Putamen (tissue), 1 donor: ENCODE results near the gene SLC22A2.
"Not testable (repeated sequence)": the region's sequence is repeated elsewhere in the genome, so short reads cannot be mapped to it uniquely, and the experiment has no call there.

Source experiments
- DNase-seq: peaks from one replicate; pipeline ENCODE4 v3.0.0-alpha.2; 2016; ENCODE audit warnings: low spot score

Gene SLC22A2

DNA sequence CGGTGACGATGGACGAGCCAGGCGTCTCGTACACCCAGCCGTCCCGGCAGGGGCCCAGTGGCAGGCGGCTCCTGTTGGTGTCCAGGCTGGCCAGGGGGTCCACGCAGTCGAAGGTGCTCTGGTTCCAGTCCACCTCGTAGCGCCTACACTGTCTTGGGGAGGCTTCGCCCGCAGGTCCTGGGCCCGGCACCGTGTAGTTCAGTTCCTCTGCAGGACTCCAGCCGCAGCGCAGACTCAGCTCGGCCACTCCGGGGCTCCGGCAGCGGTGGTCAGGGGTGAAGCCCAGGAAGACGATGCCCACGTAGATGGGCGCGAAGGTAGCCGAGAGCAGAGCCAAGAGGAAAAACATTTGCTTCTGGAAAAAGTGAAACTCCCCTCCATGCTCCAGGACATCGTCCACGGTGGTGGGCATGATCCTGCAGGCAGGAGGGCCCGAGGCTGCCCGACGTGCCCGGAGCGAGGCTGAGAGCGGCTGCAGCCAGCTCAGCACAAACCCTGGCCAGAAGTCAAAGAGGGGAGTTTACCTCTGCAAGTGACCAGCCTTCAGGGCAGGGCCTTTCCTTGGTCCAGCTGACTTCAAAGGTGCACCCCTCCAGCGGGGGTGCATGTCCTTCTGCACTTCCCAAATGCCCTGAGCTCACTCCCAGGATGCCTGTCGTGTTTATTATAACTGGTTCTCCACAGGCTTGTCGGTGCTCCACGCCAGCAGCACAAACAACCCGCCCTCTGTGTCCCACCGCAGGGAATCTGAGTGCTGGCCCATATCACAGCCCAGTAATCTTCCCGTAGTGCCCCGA, at the start of gene SLC22A2:
SLC22A2 (minus strand) TSS at position 476 of the 797 bp plus-strand sequence; CDS start at position 412, 64 bp downstream.
- DNase-seq: no peak

DNA sequence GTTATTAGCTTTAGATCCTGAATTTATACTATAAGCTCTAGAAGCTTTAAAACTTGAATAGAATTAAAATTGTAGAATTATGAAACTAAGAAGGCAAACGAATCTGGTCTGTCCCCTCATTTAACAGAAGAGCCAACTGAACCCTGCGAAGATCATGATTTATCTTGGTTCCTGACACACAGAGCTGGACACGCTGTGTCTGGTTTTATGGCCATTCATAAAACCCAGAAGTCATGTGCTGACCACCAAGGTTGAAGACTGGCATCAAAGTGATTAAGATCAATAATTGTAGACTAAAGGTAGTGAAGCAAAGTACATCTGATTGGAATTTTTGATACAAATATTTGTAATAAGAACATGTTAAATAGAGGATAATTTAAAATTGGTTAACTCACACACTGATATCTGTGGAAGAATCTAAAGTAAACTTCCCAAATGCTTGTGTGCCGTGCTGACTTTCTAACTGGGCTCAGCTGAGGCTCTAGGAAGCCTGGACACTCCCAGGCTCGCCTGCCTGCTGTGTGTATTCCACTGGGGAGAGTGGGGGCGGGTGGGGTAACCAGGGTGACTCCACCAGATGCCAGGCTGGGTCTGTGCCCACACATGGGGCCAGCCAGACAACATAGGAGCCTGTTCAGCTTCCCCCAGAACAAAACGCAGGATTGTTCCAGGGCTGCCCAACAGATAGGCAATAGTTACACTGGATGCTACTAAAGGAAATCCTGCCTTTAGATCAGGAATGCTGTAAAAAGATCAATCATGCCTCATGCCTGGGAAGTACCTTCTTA, 47.5 kb upstream of the SLC22A2 start:
- peak; percentile 42 for DNase-seq

DNA sequence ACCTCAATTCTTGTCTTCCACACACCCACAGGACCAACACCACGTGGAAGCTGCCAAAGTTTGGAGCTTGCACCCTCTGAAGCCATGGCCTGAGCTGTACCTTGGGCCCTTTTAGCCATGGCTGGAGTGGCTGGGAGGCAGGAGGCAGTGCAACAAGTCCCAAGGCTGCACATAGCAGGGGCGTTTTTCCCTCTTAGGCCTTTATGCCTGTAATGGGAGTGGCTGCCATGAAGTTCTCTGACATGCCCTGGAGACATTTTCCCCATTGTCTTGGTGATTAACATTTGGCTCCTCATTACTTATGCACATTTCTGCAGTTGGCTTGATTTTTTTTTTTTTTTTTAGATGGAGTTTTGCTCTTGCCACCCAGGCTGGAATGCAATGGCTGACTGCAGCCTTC, 45.2 kb upstream of the SLC22A2 start:
- DNase-seq: no peak

DNA sequence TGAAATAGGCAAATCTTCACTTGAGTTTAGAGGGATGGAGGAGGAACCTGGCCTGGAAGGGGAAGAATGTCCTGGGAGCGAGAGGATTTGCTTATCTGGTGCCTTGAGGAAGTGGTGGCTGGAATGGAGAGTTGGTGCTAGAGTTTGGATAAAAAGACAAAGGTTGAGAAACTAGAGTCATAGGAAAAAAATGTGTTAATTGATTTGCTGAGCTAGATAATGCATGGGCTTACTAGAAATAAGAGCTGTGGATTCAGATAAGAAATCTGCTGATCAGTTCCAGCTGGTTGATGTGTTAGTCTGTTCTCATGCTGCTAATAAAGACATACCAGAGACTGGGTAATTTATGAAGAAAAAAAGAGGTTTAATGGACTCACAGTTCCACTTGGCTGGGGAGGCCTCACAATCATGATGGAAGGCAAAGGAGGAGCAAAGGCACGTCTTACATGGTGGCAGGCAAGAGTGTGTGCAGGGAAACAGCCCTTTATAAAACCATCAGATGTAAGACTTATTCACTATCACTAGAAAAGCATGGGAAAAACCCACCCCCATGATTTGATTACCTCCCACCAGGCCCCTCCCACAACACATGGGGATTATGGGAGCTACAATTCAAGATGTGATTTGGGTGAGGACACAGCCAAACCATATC, 43.9 kb upstream of the SLC22A2 start:
- not testable (repeated sequence) for DNase-seq

DNA sequence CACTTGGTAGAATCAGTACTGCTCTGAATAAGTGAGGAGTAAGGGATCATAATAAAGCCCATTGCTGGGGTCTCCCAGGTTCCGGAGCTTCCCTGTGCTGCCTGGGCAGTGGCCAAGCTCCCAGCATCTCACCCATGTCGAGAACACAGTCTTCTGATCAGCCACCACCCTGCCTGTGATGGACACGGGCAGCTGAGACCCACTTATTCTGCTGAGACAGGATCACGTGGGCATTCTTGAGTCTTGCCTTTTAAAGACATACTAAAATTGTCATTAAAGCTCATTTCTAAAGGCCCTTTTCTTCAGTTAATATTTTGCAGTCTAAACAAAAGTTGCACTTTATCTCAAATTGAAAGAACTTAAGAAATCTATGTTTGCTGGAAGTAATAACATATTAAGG, 42.7 kb upstream of the SLC22A2 start:
- no peak for DNase-seq

DNA sequence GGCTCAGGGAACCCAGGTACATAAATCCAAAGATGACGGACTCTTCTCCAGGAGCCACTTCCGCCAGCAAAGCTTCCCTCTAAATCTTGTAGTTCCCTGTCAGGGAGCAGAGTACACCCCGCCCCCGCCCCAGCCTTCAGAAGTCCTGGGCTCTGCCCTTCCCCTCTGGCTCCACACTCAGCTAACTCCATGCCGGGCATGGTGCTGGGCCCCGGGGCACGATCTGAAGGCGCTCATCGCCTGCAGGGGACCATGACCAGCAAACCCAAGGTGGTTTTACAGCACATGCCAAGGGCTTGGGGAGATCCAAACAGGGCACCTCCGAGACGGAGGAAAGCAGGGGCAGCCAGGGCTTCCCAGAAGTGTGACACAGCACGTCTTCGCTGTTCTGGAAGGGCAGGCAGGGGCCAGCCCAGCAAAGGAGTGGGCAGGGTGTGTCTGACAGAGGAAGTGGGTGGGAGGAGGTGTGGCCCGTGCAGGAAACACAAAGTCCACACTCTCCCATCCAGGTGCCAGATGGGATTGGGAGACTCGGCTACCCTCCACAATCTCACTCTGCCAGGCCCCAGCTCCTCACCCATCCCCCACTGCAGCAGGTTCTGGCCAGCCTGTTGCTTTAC, 41.6 kb upstream of the SLC22A2 start:
- no peak for DNase-seq

DNA sequence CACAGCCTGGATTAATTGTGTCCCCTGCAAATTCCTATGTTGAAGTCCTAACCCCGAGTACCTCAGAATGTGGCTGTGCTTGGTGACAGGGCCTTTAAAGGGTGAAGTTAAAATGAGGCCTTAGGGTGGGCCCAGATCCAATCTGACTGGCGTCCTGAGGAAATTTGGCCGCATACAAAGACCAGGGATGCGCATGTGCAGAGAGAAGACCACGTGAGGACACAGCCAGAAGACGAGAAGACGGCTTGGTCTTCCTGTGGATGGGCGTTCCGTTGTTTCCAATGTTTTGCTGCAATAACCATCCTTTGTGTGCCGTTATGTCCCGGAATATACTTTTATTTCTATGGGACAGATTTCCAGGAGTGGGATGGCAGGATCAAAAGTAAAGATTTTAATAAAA, 40.9 kb upstream of the SLC22A2 start:
- no peak for DNase-seq

DNA sequence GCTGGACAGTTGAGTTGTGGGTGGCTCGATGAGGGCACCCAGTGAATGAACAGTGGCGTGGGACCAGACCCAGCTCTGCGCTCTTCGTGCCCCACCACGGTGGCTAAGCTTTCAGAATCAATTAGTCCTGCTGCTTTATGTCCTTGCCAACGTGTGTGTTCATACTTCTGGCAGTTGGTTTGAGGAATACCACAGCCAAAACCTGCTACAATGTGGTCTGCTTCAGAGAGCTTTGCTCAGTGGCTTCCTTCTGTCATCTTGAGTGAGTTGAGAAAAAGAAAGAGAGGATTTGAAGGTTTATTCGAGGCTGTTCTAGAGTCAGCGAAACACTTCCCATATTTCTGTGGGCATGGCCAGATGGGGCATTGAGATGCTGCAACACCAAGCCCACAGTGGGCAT, 39.5 kb upstream of the SLC22A2 start:
- no peak for DNase-seq

DNA sequence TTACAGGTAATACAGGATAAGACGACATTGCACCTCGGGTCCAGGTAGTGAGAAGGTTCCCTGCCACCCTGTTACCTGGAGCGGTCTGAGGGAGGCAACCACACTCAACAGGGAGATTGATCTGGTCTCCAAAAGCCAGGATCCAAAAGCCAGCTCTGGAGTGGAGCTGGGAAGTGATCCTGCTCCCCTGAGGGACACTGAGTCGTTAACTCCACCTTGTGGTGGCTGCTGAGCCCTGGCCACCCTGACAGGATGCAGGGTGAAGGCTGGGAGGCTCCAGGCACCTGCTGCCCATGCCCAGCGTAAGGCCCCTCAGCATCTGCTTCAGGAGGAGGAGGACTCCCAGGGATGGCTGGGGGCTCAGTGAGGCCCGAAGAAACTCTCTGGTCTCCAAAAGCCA, 38.7 kb upstream of the SLC22A2 start:
- DNase-seq: no peak

DNA sequence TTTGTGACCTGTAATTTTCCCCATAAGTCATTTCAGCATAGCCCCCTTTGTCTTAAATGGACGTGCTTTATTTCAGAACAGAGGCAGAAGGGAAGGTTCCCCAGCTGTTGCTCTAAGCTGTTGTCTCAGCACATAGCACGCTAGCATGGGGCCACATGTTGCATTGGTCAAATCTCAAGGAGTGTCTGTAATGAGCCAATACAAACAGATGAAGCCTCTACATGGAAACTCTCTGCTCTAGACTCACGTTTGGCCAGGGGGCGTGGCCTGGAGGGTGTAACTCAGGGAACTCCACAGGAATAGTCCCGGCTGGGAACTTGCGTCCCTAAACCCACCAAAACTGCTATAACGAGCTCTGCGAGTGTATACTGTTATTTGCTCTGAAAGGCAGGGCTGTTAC, 35.2 kb upstream of the SLC22A2 start:
- DNase-seq: no peak

DNA sequence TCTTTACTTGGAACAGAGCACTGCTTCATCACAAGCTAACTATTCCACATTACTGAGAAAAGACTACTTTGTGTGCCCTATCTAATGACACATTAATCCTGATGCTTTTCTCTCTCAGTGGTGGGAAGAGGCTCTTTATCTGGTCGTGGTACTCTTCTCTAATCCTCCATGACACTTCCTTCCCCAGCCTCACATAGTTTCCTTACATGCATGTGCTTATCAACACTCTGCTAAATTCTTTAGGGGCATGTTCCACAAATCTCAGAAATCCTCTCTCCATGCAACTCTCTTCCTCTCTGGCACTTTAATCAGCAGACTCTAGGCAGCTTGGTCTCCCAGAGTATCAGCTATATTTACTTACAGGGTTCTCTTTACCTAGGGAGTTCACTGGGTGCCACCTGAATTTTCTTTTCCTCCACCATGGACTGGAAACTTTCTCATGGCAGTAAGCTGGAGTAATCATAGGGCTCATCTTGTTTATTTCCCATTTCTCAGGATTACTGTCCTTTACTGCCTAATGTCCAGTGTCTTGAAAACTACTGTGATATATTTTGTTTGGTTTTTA, 27.0 kb upstream of the SLC22A2 start:
- DNase-seq: no peak

DNA sequence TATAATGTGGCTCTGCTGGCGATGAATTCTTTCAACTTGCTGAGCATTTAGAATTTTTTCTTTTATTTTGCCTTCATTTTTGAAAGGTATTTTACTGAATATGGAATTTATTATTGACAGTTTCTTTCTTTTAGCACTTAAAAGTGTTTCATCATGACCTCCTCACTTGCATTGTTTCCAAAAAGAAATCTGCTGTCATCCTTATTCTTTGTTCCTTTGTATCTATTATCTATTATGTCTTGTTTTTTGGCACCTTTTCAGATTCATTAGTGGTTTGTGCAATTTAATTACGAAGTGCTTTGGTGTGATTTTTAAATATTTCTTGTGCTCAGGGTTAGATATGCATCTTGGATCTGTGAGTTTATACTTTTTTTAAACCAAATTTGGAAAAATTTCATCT, 26.0 kb upstream of the SLC22A2 start:
- no peak for DNase-seq

DNA sequence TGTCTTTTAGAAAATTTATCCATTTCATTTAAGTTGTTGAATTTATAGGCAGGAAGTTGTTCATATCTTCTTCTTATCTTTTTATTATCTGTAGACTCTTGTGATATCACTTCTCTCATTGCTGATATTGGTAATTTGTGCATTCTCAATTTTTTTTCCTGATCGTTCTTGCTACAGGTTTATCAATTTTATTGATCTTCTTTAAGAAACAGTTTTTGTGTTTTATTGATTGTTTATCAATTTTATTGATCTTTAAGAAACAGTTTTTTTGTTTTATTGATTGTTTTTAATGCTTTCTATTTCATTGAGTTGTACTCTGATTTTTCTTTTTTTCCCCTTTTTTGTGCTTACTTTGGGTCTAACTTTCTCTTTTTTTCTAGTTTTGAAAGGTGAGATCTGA, 23.8 kb upstream of the SLC22A2 start:
- DNase-seq: no peak

DNA sequence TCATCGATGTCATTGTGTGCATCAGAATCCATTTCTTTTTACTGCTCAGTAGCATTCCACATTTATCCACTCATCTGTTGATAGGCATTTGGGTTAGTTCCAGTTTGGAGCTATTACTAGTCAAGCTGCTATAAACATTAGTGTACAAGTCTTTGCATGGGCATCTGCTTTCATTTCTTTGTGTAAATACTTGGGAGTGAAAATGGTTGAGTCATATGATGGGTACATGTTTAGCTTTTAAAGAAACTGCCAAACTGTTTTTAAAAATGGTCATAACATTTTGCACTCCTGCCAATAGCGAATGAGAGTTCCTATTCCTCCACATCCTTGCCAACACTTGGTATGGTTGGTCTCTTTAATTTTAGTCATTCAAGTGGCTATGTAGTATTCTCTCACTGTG, 21.2 kb upstream of the SLC22A2 start:
- no peak for DNase-seq

DNA sequence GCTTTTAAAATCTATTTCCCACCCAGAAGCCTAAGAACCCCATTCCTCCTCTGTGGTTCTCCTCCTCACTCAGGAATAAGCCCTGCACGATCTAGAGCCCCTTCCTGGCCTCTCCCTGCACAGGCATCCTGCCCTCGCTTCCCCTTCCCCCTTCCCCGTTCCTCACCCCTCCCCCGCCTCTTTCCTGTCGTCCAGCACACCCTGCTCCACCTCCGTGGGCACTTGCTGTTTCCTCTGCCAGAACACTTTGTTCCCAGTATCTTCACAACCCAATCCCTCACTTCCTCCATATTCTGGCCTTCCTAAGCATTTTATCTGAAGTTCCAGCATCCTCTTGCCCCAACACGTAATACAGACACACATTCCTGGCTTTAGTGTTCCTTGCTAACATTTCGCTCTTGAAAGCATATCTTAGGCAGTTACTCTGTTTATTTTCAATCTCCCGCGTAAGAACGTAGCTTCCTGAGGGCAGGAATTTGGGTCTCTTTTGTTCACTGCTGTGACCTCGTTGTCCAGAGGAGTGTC, 20.2 kb upstream of the SLC22A2 start:
- DNase-seq: no peak

DNA sequence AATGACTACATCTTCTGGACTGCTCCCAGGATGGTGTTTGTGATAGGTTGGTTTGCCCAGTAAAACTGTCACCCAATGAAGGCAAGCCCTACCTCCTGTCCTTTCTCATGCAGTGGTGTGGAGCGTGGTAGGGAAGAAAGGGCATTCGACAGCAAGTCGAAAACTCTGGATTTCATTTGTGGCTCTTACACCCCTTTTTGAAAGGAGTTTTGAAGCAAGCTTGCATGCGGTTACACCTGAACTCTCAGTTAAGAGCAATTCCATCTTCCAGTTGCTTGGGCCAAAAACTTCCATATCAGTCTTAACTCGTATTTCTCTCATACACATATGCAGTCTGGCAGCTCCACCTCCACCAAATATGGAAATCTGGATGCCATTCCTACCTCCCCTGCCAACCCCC, 19.7 kb upstream of the SLC22A2 start:
- no peak for DNase-seq

DNA sequence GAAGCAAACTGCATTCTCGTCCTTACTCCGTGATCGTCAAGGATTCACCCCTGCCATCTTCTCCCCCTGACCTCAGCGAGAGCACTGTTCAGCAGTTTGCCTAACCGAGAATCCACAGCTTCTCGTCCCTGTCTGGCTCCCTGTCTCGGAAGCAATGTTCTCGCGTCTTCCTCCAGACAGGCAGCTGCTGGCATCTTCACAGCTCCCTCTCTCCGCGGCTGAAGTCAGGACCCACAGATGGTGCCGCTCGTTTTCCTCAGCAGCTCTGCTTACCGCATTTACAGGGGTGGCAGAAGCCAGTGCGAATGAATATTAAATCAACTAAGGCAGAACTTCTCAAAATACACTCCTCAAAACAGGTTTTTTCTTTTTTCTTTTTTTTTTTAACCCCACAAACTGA, 18.9 kb upstream of the SLC22A2 start:
- DNase-seq: no peak

DNA sequence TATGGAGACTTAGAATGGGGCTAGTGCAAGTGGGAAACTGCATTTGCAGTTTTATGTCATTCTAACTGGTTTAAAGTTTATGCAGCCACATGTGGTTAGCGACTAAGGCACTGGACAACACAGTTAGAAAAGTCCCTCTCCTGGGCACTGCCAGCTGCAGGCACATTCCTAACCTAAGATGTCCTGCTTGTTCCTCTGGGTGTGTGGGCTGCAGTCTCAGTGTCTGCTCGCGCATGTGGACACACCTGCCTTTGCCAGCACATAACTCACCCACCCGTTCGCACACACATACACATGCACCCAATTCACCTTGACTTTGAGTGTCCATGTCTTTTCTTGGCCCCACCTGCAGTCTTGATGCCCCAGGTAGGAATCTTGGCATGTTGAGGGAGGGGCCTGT, 18.5 kb upstream of the SLC22A2 start:
- DNase-seq: no peak

DNA sequence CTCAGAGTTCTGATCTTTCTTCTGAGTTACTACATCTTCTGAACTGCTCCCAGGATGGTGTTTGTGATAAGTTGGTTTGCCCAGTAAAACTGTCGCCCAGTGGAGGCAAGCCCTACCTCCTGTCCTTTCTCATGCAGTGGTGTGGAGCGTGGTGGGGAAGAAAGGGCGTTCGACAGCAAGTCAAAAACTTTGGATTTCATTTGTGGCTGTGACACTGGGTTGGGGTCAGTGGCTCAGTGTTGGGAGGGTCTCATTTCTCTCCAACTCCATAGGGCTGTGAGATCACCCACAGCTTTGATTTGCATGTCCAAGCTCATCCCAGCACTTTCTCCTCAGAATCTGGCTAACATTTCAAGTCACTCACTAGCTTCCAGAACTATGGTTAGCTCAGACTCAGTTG, 17.5 kb upstream of the SLC22A2 start:
- DNase-seq: no peak

DNA sequence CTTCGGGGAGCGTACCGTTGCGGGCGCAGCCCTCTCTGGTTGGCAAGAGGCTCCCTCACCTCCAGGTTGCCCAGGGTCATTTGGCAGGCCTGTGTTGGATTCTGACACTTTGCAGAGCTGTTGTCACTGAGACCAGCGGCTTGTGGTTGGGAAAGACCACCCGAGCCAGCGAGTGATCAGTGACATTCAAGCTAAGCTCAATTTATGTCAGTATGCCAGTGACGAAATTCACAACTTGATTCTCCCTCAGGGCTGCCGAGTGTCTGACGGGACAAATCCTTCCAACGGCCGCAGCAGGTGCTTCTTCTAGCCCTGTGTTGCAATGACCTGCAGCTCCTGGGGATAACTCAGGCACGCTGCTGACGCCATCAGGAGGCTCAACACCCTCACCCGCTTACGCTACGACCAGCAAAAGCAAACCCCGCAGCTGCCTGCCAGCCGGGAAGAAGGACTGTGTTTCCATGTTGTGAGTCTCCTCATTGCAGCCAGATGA, 16.9 kb upstream of the SLC22A2 start:
- peak; percentile 22 for DNase-seq

DNA sequence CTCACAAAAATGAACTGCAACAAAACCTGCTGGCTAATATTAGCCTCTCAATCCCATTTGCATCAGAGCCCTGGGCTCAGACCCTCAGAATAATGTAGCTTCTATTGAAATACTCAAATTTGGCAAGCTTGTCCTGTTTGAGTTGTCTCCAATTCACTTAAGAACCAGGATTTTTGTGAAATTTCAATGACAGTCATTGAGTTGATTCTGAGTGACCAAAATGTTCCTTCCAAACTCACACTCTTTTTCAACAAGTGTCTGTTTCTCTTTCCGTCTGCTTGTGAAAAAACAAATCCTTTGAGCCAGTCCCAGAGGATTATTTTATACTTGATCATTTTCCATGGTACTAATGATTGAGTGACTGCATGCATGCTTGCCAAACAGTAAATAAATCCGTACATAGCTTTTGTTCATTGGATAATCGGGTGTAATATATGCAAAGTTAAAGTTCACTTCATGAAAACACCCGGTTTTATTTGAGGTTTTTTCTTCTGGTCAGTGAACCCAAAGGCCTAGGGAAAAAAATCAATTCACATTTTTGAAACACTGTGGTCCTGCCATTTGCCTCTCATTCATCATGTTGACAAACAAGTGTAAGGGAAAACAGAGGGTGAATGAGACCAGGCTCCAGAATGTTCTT, 16.4 kb upstream of the SLC22A2 start:
- DNase-seq: peak; percentile 70
